Right forelimb (tissue), 1 donor: ENCODE data around the gene AMIGO3.
"Not testable (repeated sequence)": the region's sequence is repeated elsewhere in the genome, so short reads cannot be mapped to it uniquely, and the experiment has no call there.

Experiments
- DNase-seq: peaks from one replicate; pipeline ENCODE4 v3.0.0-alpha.2; 2018

AMIGO3 gene, protein sequence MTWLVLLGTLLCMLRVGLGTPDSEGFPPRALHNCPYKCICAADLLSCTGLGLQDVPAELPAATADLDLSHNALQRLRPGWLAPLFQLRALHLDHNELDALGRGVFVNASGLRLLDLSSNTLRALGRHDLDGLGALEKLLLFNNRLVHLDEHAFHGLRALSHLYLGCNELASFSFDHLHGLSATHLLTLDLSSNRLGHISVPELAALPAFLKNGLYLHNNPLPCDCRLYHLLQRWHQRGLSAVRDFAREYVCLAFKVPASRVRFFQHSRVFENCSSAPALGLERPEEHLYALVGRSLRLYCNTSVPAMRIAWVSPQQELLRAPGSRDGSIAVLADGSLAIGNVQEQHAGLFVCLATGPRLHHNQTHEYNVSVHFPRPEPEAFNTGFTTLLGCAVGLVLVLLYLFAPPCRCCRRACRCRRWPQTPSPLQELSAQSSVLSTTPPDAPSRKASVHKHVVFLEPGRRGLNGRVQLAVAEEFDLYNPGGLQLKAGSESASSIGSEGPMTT

DNA sequence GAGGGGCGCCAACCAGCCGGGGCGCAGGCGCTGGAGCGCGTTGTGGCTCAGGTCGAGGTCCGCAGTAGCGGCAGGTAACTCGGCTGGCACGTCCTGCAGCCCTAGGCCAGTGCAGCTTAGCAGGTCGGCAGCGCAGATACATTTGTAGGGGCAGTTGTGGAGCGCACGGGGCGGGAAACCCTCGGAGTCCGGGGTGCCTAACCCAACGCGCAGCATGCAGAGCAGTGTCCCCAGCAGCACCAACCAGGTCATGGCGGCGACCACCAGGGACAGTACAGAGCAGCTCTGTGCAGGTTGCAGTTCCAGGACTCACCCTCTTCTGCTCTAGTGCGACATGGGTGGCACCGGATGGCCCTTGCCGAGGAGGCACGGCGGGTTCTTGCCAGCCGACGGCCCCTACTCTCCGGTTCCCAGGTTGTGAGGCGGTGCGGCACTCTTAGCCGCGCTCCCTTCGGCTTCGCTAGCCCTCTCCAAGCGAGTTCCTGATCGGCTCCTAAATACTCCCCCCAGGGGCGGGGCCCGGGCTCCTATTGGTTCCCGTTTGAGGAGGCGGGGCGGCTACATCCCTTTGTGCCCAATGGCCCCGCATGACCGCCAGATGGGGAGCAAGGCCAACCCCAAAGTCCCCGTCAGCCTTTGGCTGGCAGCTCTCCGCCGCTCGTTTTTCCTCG lies at the start of gene AMIGO3:
Gene AMIGO3 (minus strand): TSS at position 471 of the 671 bp plus-strand sequence. CDS start 219 bp downstream, at position 252.
- peak; percentile 94 for DNase-seq

DNA sequence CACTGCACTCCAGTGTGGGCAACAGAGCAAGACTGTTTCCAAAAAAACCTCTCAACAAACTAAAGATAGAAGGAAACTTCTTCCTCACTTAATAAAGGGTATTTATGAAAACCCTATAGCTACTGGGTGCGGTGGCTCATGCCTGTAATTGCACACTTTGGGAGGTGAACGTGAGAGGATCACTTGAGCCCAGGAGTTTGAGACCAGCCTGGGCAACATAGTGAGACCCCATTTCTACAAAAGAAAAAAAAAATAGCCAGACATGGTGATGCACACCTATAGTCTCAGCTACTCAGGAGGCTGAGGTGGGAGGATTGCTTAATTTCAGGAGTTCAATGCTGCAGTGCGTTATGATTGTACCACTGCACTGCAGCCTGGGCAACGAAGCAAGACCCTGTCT lies 44.5 kb upstream of the AMIGO3 start:
- no peak for DNase-seq

DNA sequence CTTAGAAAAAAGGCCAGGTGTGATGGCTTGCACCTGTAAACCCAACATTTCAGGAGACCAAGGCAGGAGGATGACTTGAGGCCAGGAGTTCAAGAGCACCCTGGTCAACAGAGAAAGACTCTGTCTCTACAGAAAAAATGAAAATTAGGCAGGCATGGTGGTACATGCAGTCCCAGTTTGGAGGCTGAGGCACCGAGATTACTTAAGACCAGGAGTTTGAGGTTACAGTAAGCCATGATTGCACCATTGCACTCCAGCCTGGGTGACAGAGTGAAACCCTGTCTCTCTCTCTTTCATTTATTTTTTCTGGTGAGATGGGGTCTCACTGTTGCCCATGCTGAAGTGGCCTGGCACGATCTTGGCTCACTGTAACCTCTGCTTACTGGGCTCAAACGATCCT lies 42.2 kb upstream of the AMIGO3 start:
- DNase-seq, result no peak

DNA sequence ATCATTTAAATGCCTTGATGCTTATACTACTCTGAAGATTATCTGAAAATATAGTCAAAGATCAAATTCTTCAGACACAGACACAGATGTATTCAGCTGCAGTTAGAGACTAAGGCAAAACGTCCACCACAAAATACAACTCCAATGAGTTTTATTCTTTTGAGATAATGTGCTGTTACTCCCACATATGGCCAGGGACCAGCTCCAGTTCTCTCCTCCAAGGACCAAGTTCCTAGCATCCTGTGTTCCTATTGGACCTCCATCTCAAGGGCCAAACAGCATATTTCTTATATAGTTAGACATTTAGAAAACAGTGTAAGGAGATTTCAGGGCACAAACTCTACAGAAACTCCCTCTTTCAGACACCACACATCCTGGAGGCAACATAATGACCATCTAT lies 39.7 kb upstream of the AMIGO3 start:
- no peak for DNase-seq

DNA sequence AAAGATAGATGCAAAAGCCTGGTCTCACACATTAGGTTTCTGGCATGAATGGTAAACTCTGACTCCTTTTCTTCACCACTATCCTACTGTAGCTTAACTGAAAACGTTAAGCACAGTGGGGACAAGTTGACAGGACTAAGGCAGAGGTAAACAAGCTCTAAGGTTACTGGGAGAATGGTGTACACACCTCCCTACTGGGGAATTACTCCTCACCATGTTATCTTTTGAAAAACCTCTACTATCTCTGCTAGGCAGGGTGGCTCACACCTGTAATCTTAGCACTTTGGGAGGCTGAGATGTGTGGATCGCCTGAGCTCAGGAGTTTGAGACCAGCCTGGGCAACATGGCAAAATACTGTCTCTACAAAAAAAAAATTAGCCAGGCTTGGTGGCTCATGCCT lies 37.7 kb upstream of the AMIGO3 start:
- DNase-seq, result no peak

DNA sequence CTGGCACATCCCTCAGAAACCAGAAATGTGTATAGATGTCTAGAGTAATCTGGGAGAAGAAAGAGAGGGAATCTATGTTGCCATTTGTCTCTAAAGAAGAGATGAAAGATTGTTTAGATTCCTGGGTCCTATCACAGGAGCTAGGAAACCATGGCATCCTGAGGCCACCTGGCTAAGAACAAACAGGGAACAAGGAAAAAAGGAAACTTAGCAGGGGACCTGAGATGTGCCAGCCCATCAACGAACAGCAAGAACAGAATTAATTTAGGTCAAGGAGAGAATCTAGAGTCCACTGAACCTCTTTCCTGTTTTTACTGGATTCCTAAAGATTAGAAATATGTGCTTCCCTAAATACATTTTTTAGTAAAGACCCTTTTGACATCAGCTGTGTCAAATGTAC lies 36.6 kb upstream of the AMIGO3 start:
- DNase-seq, result no peak

DNA sequence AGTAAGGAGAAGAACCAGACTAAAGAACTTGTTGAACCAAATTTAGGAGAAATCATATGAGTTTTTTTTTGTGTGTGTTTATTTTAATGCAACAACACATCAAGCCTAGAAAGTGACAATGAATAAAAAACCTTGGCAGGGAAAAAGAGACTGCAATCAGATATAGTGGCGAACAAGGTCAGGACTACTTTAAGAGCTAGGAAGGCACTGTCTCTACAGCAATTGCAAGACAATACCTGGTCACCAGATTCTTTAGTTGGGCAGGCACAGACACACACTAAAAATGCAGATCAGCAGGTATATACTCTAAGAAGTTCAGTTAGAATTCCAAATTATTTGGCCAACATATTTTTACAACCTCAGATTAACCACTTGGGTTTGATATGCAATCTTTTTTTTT lies 35.1 kb upstream of the AMIGO3 start:
- no peak for DNase-seq

DNA sequence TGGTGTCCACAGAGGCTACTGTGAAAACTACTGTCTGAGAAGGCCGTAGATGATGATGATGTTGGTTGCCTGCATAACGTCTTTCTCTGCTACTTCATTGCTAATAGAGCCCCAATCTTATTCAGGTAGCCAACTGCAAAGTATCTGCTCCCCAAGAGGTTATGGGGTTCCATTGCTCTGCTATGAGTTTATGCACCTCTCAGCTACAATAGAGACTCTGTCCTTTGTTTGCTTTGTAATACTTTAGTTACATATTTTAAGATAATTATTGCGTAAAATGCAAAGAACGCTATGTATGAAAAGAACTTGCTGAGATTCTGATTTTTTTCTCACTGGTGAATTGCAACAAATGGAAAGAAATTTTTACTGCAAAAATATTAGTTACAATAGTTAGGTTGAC lies 32.0 kb upstream of the AMIGO3 start:
- DNase-seq, result no peak

DNA sequence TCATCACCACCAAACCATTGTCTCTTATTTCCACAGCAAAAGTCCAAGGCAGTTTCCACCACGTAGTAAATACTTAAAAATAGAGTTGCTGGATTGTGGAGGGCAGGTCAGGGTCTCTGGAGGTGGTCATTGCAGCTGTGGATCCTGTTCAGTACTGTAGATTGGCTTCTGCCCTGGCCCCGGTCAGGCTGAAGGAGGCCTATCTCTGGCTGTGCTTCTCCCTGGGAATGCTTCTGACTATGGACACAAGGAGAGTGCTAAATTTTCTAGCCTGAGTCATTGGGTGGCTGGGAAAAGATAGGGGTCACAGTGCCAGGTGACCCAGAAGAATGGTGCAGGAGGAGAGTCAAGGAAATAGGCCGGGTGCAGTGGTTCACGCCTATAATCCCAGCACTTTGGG lies 30.6 kb upstream of the AMIGO3 start:
- no peak for DNase-seq

DNA sequence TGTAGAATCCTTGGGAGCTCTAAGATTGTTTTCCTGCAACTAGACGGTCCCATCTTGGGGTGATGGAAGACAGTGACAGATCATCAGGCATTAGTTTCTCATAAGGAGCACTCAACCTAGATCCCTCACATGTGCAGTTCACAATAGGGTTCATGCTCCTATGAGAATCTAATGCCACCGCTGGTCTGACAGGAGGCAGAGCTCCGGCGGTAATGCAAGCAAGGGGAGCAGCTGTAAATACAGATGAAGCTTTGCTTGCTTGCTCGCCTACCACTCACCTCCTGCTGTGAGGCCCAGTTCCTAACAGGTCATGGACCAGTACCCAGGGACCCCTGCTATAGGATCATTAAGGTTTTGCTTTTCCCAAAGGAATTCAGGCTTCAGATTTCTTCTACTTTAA lies 29.4 kb upstream of the AMIGO3 start:
- not testable (repeated sequence) for DNase-seq

DNA sequence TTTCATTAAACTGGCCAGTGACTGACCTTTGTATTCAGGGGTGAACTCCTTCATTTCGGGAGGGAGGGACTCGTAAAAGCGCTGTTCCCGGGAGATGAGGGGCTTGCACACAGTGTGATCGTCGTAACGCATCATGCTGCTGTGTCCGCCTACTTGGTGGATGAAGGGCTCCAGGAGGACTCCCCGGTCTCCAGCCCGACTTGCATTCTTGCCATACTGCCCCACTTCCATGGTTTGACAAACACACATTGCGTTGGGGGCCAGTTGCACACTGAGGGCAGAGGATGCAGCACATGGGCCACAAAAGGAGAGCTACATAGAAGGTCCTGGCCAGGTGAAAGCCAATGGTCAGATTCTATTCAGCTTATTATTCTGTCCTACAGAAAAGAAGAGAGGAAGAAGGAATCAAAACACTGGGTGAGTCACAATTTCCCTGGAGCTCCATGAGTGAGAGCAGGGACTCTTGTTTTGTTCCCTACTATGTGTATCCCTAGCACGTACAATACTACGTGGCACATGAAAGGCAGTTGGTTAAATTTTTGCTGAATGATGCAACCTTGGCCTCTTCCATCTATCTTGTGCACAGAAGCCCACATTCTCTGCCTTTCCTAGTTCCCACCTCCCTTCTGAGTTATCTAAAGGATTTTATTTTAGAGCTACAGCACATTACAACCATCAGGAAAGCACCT lies 28.5 kb upstream of the AMIGO3 start:
- no peak for DNase-seq

DNA sequence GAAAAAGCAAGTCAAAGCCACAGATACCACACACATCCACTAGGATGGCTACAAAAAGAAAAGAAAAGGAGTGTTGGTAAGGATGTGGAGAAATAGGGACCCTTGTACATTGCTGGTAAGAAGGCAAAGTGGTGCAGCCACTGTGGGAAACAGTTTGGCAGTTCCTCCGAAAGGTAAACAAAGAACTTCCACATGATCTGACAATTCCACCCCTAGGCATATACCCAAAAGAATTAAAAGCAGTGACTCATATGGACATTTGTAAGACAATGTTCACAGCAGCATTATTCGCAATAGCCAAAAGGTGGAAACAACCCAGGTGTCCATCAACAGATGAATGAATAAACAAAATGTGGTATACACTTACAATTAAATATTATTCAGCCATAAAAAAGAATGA lies 26.5 kb upstream of the AMIGO3 start:
- no peak for DNase-seq

DNA sequence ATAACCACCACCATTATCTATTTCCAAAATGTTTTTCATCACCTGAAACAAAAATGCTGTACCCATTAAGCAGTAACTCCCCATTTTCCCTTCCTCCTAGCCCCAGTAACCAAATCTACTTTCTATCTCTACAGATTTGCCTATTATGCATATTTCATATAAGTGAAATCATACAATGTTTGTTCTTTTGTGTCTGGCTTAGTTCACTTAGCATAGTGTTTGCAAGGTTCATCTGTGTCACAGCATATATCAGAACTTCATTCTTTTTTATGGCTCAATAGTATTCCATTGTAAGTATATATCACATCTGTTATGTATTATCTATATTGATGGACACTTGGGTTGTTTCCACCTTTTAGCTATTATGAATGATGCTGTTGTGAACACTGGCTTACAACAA lies 20.9 kb upstream of the AMIGO3 start:
- DNase-seq, result no peak

DNA sequence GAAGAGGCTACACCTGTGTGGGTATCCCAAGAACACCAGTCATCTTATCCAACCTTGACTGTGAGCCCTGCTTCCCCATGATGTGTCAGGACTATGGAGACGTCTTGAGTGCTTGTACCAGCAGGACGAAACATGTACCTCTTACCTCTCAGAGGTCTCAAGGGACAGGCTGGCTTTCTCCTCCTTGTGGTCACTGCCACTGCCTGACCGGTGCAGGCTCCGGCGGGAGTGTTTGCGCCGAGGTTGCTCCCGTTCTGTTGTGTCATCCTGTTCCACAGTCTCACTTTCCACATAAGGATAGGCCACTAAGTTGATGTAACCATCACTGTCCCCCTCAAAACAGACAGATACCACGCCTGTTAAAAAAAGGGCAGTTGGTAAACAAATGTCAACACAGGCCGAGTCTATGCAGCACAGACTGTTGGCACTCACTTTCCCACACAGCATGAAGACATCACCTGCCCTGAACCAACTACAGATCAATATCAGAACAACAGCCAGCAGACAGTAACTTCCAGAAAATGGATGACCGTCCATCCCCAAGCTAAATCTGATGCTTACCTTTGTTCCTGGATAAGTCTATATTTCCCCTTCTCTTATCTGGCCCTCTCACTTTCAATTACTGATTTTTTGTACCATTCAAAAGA lies 18.7 kb upstream of the AMIGO3 start:
- no peak for DNase-seq

DNA sequence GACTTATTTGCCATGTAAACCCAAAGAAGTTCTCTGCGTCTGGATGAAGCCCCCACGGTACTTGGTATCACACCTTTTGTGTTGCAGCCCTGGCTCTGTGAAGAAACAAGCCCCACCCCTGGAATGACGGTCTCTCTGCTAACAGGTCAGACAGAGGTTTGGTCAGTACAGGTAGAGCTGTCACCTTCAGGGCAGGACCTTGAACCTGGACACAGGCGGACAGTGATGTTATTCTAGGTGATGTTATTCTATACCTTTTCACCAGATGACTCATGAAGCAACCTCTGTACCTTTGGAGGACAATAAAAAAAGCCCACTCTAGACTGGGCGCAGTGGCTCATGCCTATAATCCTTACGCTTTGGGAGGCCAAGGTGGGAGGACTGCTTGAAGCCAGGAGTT lies 15.3 kb upstream of the AMIGO3 start:
- no peak for DNase-seq

DNA sequence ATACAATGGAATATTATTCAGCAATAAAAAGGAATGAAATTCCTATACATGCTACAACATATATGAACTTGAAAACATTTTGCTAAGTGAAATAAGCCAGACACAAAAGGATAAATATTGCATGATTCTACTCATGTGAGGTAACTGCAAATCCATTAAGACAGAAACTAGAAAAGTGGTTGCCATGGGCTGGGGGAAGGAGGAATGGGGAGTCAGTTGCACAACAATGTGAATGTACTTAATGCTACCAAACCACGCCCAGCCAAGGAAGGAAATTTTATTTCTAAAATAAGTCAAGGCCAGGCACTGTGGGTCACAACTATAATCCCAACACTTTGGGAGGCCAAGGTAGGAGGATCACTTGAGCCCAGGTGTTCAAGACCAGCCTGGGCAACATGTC lies 14.1 kb upstream of the AMIGO3 start:
- no peak for DNase-seq

DNA sequence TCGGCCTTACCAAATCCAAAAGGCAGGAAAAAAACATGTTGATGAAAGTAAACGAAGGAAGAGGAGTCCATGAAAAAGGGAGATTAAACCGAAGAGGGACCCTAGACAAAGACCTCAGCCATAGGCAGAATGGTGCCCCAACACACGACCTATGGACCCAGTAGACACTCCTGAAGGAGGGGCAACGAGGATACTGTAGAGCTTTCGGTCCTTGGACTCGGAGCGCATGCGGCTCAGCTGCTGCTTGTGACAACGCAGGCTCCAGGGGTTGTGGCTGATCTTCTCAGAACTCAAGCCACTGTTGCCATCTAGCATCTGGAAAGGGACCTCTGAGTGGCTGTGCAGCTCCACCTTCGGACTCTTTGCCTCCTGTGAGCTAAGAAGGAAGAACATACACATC lies 13.1 kb upstream of the AMIGO3 start:
- no peak for DNase-seq

DNA sequence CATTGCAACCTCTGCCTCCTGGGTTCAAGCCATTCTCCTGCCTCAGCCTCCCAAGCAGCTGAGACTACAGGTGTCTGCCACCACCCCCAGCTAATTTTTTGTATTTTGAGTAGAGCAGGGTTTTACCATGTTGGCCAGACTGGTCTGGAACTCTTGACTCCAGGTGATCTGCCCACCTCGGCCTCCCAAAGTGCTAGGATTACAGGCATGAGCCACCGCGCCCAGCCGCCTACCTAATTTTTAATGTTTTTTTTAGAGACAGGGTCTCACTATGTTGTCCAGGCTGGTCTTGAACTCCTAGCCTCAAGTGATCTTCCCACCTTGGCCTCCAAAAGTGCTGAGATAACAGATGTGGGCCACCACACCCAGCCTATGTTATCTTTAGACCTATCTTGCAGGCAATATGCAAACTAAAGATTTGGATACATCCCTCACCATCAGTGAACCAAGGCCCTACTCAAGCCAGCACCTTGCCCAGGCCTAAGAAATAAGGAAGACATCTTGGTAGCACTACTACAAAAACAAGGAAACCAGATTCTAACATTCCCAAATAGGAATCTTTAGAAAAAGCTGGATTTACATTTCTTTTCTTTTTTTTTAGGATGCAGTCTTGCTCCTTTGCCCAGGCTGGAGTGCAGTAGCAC lies 10.6 kb upstream of the AMIGO3 start:
- no peak for DNase-seq

DNA sequence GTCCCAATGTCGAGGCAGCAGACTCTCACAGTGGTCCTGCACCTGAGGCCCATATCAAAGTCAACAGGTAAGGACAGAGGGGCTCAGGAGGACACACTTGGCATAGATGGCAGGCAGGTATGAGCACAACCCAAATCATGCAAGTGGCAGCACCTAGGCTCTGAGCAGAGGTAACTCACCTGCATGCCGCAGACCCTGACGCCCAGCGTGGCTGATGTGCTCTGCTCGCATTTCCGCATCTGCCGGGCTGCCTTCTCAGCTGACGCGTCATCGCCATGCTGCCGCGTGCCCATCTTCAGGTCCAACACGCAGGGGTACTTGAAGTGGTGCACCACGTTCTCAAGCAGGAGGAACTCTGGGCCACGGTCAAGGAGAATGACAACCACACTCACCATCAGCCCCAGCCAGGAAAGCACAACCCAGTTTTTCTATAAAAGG lies 8.5 kb upstream of the AMIGO3 start:
- DNase-seq, result peak; percentile 40

DNA sequence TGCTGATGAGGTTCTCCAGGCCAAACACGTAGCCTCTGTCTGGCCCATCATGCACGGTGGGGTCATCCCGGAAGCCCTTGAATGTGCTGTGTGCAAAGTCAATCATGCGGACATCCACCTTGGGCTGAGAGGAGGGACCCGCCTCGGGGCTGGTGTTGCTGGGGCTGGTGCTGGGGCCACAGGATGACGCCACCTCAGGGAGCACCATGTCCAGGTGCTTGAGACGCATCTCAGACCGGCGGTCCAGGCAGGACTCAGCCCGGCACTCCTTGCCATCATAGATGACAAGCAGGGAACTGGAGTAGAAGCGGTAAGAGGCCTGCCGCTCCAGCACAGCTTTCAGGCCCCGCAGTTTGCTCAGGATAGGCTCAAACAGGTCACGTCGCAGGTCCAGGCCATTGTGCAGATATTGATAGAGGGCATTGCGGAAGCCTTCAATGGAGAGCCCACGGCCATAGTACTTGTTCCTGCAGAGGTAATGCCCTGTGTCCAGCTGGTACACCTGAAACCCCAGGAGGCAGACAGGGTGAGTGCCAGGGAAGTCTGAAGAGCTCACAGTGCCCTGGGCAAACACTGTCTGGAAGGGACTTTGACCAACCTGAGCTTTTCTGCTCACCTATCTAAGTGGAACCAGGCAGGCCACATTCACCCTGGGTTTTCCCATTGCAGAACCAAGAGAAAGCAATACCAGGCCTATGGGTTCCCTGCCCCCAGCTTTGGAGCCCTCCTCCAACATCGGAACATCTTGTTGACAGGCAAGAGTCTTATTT lies 7.9 kb upstream of the AMIGO3 start:
- DNase-seq, result no peak

DNA sequence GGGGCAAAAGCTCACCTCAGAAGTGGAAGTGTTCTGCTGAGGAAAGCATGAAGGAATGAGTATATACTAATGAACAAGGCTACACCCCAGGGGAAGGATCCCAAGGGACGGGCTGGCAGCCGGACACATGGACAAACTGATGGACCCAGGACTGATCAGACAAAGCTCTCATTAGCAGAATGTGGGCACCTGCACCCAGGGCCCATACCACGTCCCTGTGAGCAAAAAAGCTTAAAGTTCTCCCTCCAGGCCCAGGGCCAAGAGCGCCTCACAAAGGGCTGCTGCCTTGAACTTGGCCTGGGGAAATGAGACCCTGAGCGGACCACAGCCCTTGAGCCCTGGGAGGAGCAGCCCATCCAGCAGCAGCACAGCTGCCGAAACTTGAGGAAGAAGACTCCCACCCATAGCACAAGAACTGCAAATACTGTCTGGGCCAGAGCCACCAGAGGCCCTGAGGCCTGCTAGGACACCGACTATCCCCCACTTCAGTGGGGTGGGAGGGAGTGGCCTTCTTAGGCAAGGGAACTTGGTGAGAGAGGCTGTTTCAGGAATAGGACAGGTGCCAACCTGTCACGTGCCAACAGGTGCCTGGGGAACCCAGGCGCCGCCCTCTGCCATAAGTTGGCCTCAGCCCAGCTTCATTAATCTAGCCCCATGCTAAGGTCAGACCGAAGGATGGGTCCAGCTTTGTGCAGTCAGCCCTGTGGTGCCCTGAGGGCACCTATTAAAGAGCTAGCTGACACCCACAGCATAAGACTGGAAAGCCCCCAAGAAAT lies 6.6 kb upstream of the AMIGO3 start:
- DNase-seq, result peak; percentile 37
